HepG2 (cell line): Measurements from ENCODE around the gene MCFD2. TPM values are rescaled to one million over a fixed set of nuclear protein-coding genes. Genes with fewer than 3 reads are reported as not detected.
A peak's percentile ranks its signal among the peaks of the same experiment; 100 is the strongest.

Experiments
- ATAC-seq: fragments of 200-7000 bp; cut with Tn5 transposase; 3 replicates; pipeline ENCODE4 v1.9.1; 2020; ENCODE audit warnings: mild to moderate bottlenecking, moderate library complexity
- BruUV-seq: library from RNA; stranded (reverse); fragments of 400-500 nt; replicated peaks from 2 replicates; lab custom pipeline; 2021; lab: Mats Ljungman, UMichigan
- CTCF ChIA-PET: fragments of 300-600 bp; formaldehyde crosslinking; extraction: SDS; loops from one replicate; lab custom pipeline; 2021; ENCODE audit warnings: low total read pairs, inconsistent platforms, low intra/inter-chr PET ratio; lab: Yijun Ruan, JAX
- POLR2A ChIA-PET: fragments of 350-600 bp; sonication (Branson Sonifier 250); formaldehyde crosslinking; loops from one replicate; lab custom pipeline; 2020; ENCODE audit warnings: antibody characterized with exemption, inconsistent platforms; lab: Yijun Ruan, JAX
- DNase-seq: peaks from one replicate; pipeline ENCODE4 v3.0.0-alpha.2; 2015; ENCODE audit warnings: low spot score
- FAIRE-seq: peaks from 3 replicates; lab custom pipeline; 2011; peaks lifted over from hg19 to GRCh38; lab: Jason Lieb, UNC
- H2AFZ ChIP-seq: one replicate; pipeline ENCODE4 v1.6.1; 2011; ENCODE audit warnings: low read length, inconsistent platforms
- H3K27ac ChIP-seq: fragments of 300-600 bp; 3 replicates; pipeline ENCODE4 v1.8.0; 2011; ENCODE audit warnings: mixed run types, mild to moderate bottlenecking, mixed read lengths, low read length, inconsistent platforms; ENCODE audit not compliant: insufficient read depth; ENCODE audit errors: extremely low read length
- H3K27me3 ChIP-seq, 2 experiments: fragments of 200-600 bp in 1 of 2; 2 replicates in 1 of 2; 3 replicates in 1 of 2; pipeline versions ENCODE4 v1.6.0 to v1.8.0; 2011; ENCODE audit warnings: low read length in 2 of 2, mild to moderate bottlenecking in 2 of 2, moderate library complexity in 2 of 2, inconsistent platforms in 1 of 2; ENCODE audit not compliant: insufficient read depth in 2 of 2, control insufficient read depth in 1 of 2
- H3K36me3 ChIP-seq, 2 experiments: fragments of 200-600 bp in 1 of 2; replicated peaks in 1 of 2; 2 replicates in 1 of 2; 3 replicates in 1 of 2; pipeline versions ENCODE4 v1.5.1 to v1.8.0; 2011; ENCODE audit warnings: low read length in 2 of 2, inconsistent platforms in 1 of 2; ENCODE audit not compliant: insufficient read depth in 2 of 2, control insufficient read depth in 1 of 2
- H3K4me1 ChIP-seq: 2 replicates; pipeline ENCODE4 v1.5.1; 2012; ENCODE audit warnings: low read length, inconsistent platforms; ENCODE audit not compliant: insufficient read depth
- H3K4me2 ChIP-seq: 2 replicates; pipeline ENCODE4 v1.6.0; 2011; ENCODE audit warnings: low read depth, low read length, inconsistent platforms
- H3K4me3 ChIP-seq, 3 experiments: fragments of 200-600 bp in 1 of 3; sonication (generic), shearing (Covaris generic) in 1 of 3; replicated peaks in 1 of 3; 2 replicates each; pipeline ENCODE4 v1.5.1; 2011 to 2016; ENCODE audit warnings: low read length in 3 of 3, inconsistent platforms in 2 of 3, low read depth in 2 of 3, mild to moderate bottlenecking in 2 of 3, control low read depth in 1 of 3, mixed read lengths in 1 of 3; ENCODE audit not compliant: insufficient read depth in 1 of 3
- H3K79me2 ChIP-seq: one replicate; pipeline ENCODE4 v1.6.1; 2011; ENCODE audit warnings: low read length, inconsistent platforms; ENCODE audit not compliant: insufficient read depth
- H3K9ac ChIP-seq: 2 replicates; pipeline ENCODE4 v1.6.0; 2011; ENCODE audit warnings: mild to moderate bottlenecking, low read depth, low read length, inconsistent platforms; ENCODE audit not compliant: insufficient read depth
- H3K9me3 ChIP-seq: 2 replicates; pipeline ENCODE4 v1.5.1; 2012; ENCODE audit warnings: mild to moderate bottlenecking, low read length
- H4K20me1 ChIP-seq: 2 replicates; pipeline ENCODE4 v1.6.0; 2011; ENCODE audit warnings: inconsistent platforms, mild to moderate bottlenecking, low read length, moderate library complexity; ENCODE audit not compliant: insufficient read depth
- AHR ChIP-seq: IDR thresholded peaks from 2 replicates; pipeline ENCODE4 v1.6.1; 2018; ENCODE audit warnings: missing genetic modification reagents, missing compliant biosample characterization
- ARNT2 ChIP-seq: sonication (generic); formaldehyde crosslinking; IDR thresholded peaks from 2 replicates; pipeline ENCODE4 v1.8.0; 2022; ENCODE audit warnings: mild to moderate bottlenecking, low read depth, missing genetic modification reagents, moderate library complexity
- CREB3 ChIP-seq: sonication (generic); formaldehyde crosslinking; IDR thresholded peaks from 2 replicates; pipeline ENCODE4 v1.5.0; 2020; ENCODE audit warnings: missing genetic modification reagents
- ELF3 ChIP-seq: IDR thresholded peaks from 2 replicates; pipeline ENCODE4 v1.6.1; 2016; ENCODE audit warnings: missing genetic modification reagents, missing compliant biosample characterization
- ESRRA ChIP-seq: sonication (generic); formaldehyde crosslinking; IDR thresholded peaks from 2 replicates; pipeline ENCODE4 v1.5.1; 2020; ENCODE audit warnings: mild to moderate bottlenecking, low read depth, missing genetic modification reagents
- HINFP ChIP-seq: sonication (generic); formaldehyde crosslinking; IDR thresholded peaks from 2 replicates; pipeline ENCODE4 v1.4.0; 2020; ENCODE audit warnings: low read depth, mild to moderate bottlenecking, missing genetic modification reagents
- HOXD1 ChIP-seq: sonication (generic); formaldehyde crosslinking; IDR thresholded peaks from 2 replicates; pipeline ENCODE4 v1.5.0; 2020; ENCODE audit warnings: missing genetic modification reagents
- ISX ChIP-seq: sonication (generic); formaldehyde crosslinking; conservative IDR thresholded peaks from 2 replicates; pipeline ENCODE4 v1.5.0; 2020; ENCODE audit warnings: missing genetic modification reagents
- KDM2A ChIP-seq: sonication (generic); formaldehyde crosslinking; IDR thresholded peaks from 2 replicates; pipeline ENCODE4 v1.4.0; 2020; ENCODE audit warnings: low read depth, missing genetic modification reagents, borderline replicate concordance
- MTF1 ChIP-seq: sonication (generic); formaldehyde crosslinking; IDR thresholded peaks from 2 replicates; pipeline ENCODE4 v1.5.0; 2020; ENCODE audit warnings: missing genetic modification reagents
- NFATC3 ChIP-seq: sonication (generic); formaldehyde crosslinking; IDR thresholded peaks from 2 replicates; pipeline ENCODE4 v1.5.1; 2020; ENCODE audit warnings: mild to moderate bottlenecking, missing genetic modification reagents
- NFRKB ChIP-seq: fragments of 450-650 bp; IDR thresholded peaks from 2 replicates; pipeline ENCODE4 v1.6.1; 2017
- NFYC ChIP-seq: IDR thresholded peaks from 2 replicates; pipeline ENCODE4 v1.6.1; 2016; ENCODE audit warnings: missing genetic modification reagents, missing compliant biosample characterization
- NR3C1 ChIP-seq: sonication (generic); formaldehyde crosslinking; IDR thresholded peaks from 2 replicates; pipeline ENCODE4 v1.4.0; 2020; ENCODE audit warnings: missing genetic modification reagents
- PTBP1 ChIP-seq: fragments of 200-400 bp; formaldehyde crosslinking; IDR thresholded peaks from 2 replicates; pipeline ENCODE4 v1.6.1; 2018; ENCODE audit warnings: low read length, low read depth; ENCODE audit not compliant: poor library complexity, severe bottlenecking
- SIX4 ChIP-seq: sonication (generic); formaldehyde crosslinking; IDR thresholded peaks from 2 replicates; pipeline ENCODE4 v1.4.0; 2020; ENCODE audit warnings: missing genetic modification reagents
- TFDP2 ChIP-seq: sonication (generic); formaldehyde crosslinking; IDR thresholded peaks from 2 replicates; pipeline ENCODE4 v1.4.0; 2020; ENCODE audit warnings: missing genetic modification reagents
- TMF1 ChIP-seq: sonication (generic); formaldehyde crosslinking; IDR thresholded peaks from 2 replicates; pipeline ENCODE4 v1.8.1; 2022; ENCODE audit warnings: low read depth, missing genetic modification reagents
- ZFY ChIP-seq: sonication (generic); formaldehyde crosslinking; IDR thresholded peaks from 2 replicates; pipeline ENCODE4 v1.4.0; 2020; ENCODE audit warnings: missing genetic modification reagents
- ZNF44 ChIP-seq: sonication (generic); formaldehyde crosslinking; IDR thresholded peaks from 2 replicates; pipeline ENCODE4 v1.5.1; 2020; ENCODE audit warnings: mild to moderate bottlenecking, missing genetic modification reagents
- ZSCAN25 ChIP-seq: sonication (generic); formaldehyde crosslinking; IDR thresholded peaks from 2 replicates; pipeline ENCODE4 v1.8.0; 2022; ENCODE audit warnings: mild to moderate bottlenecking, missing genetic modification reagents
- WGBS: methylation state at CpG from one replicate; pipeline ENCODE4 v1.1.6; 2017; ENCODE audit warnings: low lambda C conversion rate; 5-methylcytosine and 5-hydroxymethylcytosine counted together
- in situ Hi-C: cut with HindIII; loops from 2 replicates; pipeline ENCODE4 v1.10.0; 2017; ENCODE audit warnings: low pct_unique_long_range_greater_than_20kb; ENCODE audit not compliant: extremely low pct_ligation_motif_present
- intact Hi-C: fragments of 100-400 bp; cut with micrococcal nuclease; formaldehyde crosslinking; loops from one replicate; pipeline ENCODE4 v1.10.0; 2022; ENCODE audit not compliant: unreplicated experiment
- polyA plus RNA-seq, 8 experiments: library from polyadenylated mRNA; depleted of rRNA in 3 of 8; stranded (reverse) in 7 of 8; unstranded in 1 of 8; fragments of >200 nt; fragmentation: Illumina TruSeq in 4 of 8; extraction: Trizol in 4 of 8; gene quantifications; 2 replicates each; pipeline versions ENCODE4 v1.2.1 to v1.2.3, GENCODE V29; 2011 to 2016; ENCODE audit warnings: low read depth in 4 of 8, missing spikeins in 1 of 8, mixed read lengths in 1 of 8; ENCODE audit not compliant: insufficient read depth in 1 of 8
- total RNA-seq, 5 experiments: library from RNA; depleted of rRNA; stranded (reverse); fragments of >200 nt; fragmentation: Illumina TruSeq; extraction: Trizol; gene quantifications; 2 replicates each; pipeline ENCODE4 v1.2.3, GENCODE V29; 2016; ENCODE audit warnings: low read depth in 1 of 5

Gene MCFD2
- total and polyA plus RNA-seq, 2 of the 13 experiments (the other 11 are each of a cell fraction or from before 2014, with no cell fraction given), result 183 to 232 TPM

GRCh38 chr2:46917628-46918027 is 2.0 kb upstream of the MCFD2 start (continued):
- TF ChIP-seq HINFP (no peak), ARNT2 (CRISPR knock-in tag) (no peak), NFATC3 (CRISPR knock-in tag) (no peak)

- DNase-seq (peak; percentile 96), FAIRE-seq (no peak), ATAC-seq (peak; percentile 88)
- H3K36me3 ChIP-seq, result peaks cover 2 to 9% of the 10 kb centered on the region in 2 experiments
- no peaks in the 10 kb centered on the region for H3K9me3 ChIP-seq
- H3K4me1 ChIP-seq, result peaks cover 58% of the 10 kb centered on the region
- peak overlapping the region; percentile 74 to 100 (median 75) for H3K4me3 ChIP-seq
- peaks cover 10% of the 10 kb centered on the region for H4K20me1 ChIP-seq
- peak overlapping the region; percentile 89 for H3K27ac ChIP-seq
- in situ Hi-C loops, result no loop called here
- TSS peak; percentile 85 for BruUV-seq
- H3K4me2 ChIP-seq, result peak overlapping the region; percentile 74
- peaks cover 57% of the 10 kb centered on the region for H3K79me2 ChIP-seq
- H2AFZ ChIP-seq, result peak overlapping the region; percentile 91
- no peaks in the 10 kb centered on the region; a peak in 1 of 5 replicates for H3K27me3 ChIP-seq
- WGBS, result under 1% methylated on average over 31 of the region's 55 CpGs
- ChIA-PET CTCF (no interaction called here), POLR2A (interaction anchor here (0.7 to 3.0 kb wide), 11 partner anchors 9 to 429 kb away, joined by 3 to 14 read pairs (median 4); no protein-coding TSS in a partner anchor)
- H3K9ac ChIP-seq, result peak overlapping the region; percentile 98
- intact Hi-C loops, result loop anchor here (2.0 to 5.0 kb wide), 2 partner anchors 53 to 406 kb away; no protein-coding TSS in a partner anchor
- TF ChIP-seq KDM2A (CRISPR knock-in tag) (peak; percentile 95), NR3C1 (CRISPR knock-in tag) (no peak), TMF1 (CRISPR knock-in tag) (peak; percentile 96), PTBP1 (no peak), ZFY (CRISPR knock-in tag) (peak; percentile 96), AHR (CRISPR knock-in tag) (no peak; the same call in 1 of the 2 replicates), SIX4 (CRISPR knock-in tag) (no peak; the same call in none of the 2 replicates), ESRRA (CRISPR knock-in tag) (0 out of 2 replicates have a peak, but pooled peaks have one; percentile 20), ZNF44 (CRISPR knock-in tag) (no peak), HOXD1 (CRISPR knock-in tag) (peak; percentile 95), NFRKB (no peak), MTF1 (CRISPR knock-in tag) (peak; percentile 87), TFDP2 (CRISPR knock-in tag) (peak; percentile 94), ZSCAN25 (no peak), NFYC (peak; percentile 71), CREB3 (CRISPR knock-in tag) (no peak), ELF3 (CRISPR knock-in tag) (peak; percentile 81), ISX (CRISPR knock-in tag) (0 out of 2 replicates have a peak, but pooled peaks have one; percentile 90)
These were observed 415 bp upstream of the MCFD2 start for GRCh38 chr2:46915811-46916630.
